Measurements from ENCODE around the gene ZFP2.

Gene ZFP2

GRCh38 chr5:178981381-178981780 lies 85.7 kb downstream of the ZFP2 start:
- Histone ChIP-seq H3K9me3 (ENCODE audit: insufficient read depth, low read depth, low read length) (no peaks in the 10 kb centered on the region), H3K4me1 (ENCODE audit: insufficient read depth, low read length, poor library complexity, severe bottlenecking) (no peaks in the 10 kb centered on the region), H3K79me2 (ENCODE audit: insufficient read depth, low read length) (no peaks in the 10 kb centered on the region), H4K20me1 (ENCODE audit: insufficient read depth, low read length, poor library complexity, severe bottlenecking) (no peaks in the 10 kb centered on the region), H3K4me3 (ENCODE audit: low read length, poor library complexity, severe bottlenecking) (no peak overlapping the region), H3K4me2 (ENCODE audit: low read depth, low read length, poor library complexity, severe bottlenecking) (no peak overlapping the region), H3F3A (ENCODE audit: low read depth) (no peaks in the 10 kb centered on the region), H3K36me3 (ENCODE audit: insufficient read depth, low read length) (no peaks in the 10 kb centered on the region), H3K9ac (ENCODE audit: low read depth, low read length, poor library complexity, severe bottlenecking) (no peak overlapping the region), H3K27me3 (ENCODE audit: insufficient read depth, low read length, poor library complexity, severe bottlenecking) (no peaks in the 10 kb centered on the region), H2AFZ (ENCODE audit: low read length) (no peak overlapping the region), H3K9me2 (replicated peaks; ENCODE audit: low read depth, low read length) (no peaks in the 10 kb centered on the region)
- TF ChIP-seq, protein P1, sequence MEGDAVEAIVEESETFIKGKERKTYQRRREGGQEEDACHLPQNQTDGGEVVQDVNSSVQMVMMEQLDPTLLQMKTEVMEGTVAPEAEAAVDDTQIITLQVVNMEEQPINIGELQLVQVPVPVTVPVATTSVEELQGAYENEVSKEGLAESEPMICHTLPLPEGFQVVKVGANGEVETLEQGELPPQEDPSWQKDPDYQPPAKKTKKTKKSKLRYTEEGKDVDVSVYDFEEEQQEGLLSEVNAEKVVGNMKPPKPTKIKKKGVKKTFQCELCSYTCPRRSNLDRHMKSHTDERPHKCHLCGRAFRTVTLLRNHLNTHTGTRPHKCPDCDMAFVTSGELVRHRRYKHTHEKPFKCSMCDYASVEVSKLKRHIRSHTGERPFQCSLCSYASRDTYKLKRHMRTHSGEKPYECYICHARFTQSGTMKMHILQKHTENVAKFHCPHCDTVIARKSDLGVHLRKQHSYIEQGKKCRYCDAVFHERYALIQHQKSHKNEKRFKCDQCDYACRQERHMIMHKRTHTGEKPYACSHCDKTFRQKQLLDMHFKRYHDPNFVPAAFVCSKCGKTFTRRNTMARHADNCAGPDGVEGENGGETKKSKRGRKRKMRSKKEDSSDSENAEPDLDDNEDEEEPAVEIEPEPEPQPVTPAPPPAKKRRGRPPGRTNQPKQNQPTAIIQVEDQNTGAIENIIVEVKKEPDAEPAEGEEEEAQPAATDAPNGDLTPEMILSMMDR (conservative IDR thresholded peaks at IDR 0.05; ENCODE audit: low read length): no peak
- no peak for TF ChIP-seq EZH2phosphoT487 (IDR thresholded peaks at IDR 0.05; ENCODE audit: borderline replicate concordance)

Data from Loucy (cell line).